ENCODE data around the gene BSN.

Gene BSN

GRCh38 chr3:49629451-49629850, 75.2 kb downstream of the BSN start:
- no peak overlapping the region for H3K27ac ChIP-seq (ENCODE audit: low read depth, low read length)

GRCh38 chr3:49629866-49630265, 75.6 kb downstream of the BSN start:
- H3K9me3 ChIP-seq (ENCODE audit: control insufficient read depth, insufficient read depth, low read length), result no peaks in the 10 kb centered on the region
- no peaks in the 10 kb centered on the region for H3K36me3 ChIP-seq (ENCODE audit: control insufficient read depth, insufficient read depth, low read length)
- H3K27ac ChIP-seq (ENCODE audit: low read depth, low read length), result no peak overlapping the region
- H3K4me3 ChIP-seq (ENCODE audit: low read depth, low read length), result no peak overlapping the region
- H3K9ac ChIP-seq (ENCODE audit: low read depth, low read length), result no peak overlapping the region
- no peaks in the 10 kb centered on the region for H3K27me3 ChIP-seq (ENCODE audit: control insufficient read depth, insufficient read depth, low read length)
- no peaks in the 10 kb centered on the region for H3K4me1 ChIP-seq (ENCODE audit: control insufficient read depth, insufficient read depth, low read length)

More at GRCh38 chr3:49629451-49629850, 75.2 kb downstream of the BSN start:
- no peaks in the 10 kb centered on the region for H3K4me1 ChIP-seq (ENCODE audit: control insufficient read depth, insufficient read depth, low read length)
- H3K4me3 ChIP-seq (ENCODE audit: low read depth, low read length), result no peak overlapping the region
- no peak overlapping the region for H3K9ac ChIP-seq (ENCODE audit: low read depth, low read length)
- H3K27me3 ChIP-seq (ENCODE audit: control insufficient read depth, insufficient read depth, low read length), result no peaks in the 10 kb centered on the region
- H3K9me3 ChIP-seq (ENCODE audit: control insufficient read depth, insufficient read depth, low read length), result no peaks in the 10 kb centered on the region
- H3K36me3 ChIP-seq (ENCODE audit: control insufficient read depth, insufficient read depth, low read length), result no peaks in the 10 kb centered on the region

- Histone ChIP-seq H3K27me3 (ENCODE audit: control insufficient read depth, insufficient read depth, low read length) (no peaks in the 10 kb centered on the region), H3K4me3 (ENCODE audit: low read depth, low read length) (no peak overlapping the region), H3K36me3 (ENCODE audit: control insufficient read depth, insufficient read depth, low read length) (no peaks in the 10 kb centered on the region), H3K9ac (ENCODE audit: low read depth, low read length) (no peak overlapping the region), H3K27ac (ENCODE audit: low read depth, low read length) (no peak overlapping the region), H3K9me3 (ENCODE audit: control insufficient read depth, insufficient read depth, low read length) (no peaks in the 10 kb centered on the region), H3K4me1 (ENCODE audit: control insufficient read depth, insufficient read depth, low read length) (no peaks in the 10 kb centered on the region)
Measured at GRCh38 chr3:49630784-49631183, 76.5 kb downstream of the BSN start.

DNA sequence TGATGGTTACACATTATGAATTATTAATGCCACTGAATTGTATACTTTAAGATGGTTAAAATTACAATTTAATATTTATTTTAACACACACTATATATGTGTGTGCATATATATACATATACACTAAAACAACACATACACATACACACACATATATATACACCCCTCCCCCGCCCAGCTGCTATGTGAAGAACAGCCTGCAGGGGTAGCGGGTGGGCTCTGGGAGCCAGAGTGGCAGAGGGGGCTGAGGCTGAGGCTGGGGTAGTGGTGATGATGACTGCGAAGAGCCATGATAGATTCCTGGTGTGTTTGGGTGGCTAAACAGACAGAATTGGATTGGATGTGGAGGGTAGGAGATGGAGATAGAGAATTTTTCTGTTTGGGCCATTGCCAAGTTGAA, 80.5 kb downstream of the BSN start:
- no peak overlapping the region for H3K4me3 ChIP-seq (ENCODE audit: low read depth, low read length)
- H3K27me3 ChIP-seq (ENCODE audit: control insufficient read depth, insufficient read depth, low read length), result no peaks in the 10 kb centered on the region
- no peaks in the 10 kb centered on the region for H3K9me3 ChIP-seq (ENCODE audit: control insufficient read depth, insufficient read depth, low read length)
- no peaks in the 10 kb centered on the region for H3K4me1 ChIP-seq (ENCODE audit: control insufficient read depth, insufficient read depth, low read length)
- no peaks in the 10 kb centered on the region for H3K36me3 ChIP-seq (ENCODE audit: control insufficient read depth, insufficient read depth, low read length)
- no peak overlapping the region for H3K9ac ChIP-seq (ENCODE audit: low read depth, low read length)
- no peak overlapping the region for H3K27ac ChIP-seq (ENCODE audit: low read depth, low read length)

DNA sequence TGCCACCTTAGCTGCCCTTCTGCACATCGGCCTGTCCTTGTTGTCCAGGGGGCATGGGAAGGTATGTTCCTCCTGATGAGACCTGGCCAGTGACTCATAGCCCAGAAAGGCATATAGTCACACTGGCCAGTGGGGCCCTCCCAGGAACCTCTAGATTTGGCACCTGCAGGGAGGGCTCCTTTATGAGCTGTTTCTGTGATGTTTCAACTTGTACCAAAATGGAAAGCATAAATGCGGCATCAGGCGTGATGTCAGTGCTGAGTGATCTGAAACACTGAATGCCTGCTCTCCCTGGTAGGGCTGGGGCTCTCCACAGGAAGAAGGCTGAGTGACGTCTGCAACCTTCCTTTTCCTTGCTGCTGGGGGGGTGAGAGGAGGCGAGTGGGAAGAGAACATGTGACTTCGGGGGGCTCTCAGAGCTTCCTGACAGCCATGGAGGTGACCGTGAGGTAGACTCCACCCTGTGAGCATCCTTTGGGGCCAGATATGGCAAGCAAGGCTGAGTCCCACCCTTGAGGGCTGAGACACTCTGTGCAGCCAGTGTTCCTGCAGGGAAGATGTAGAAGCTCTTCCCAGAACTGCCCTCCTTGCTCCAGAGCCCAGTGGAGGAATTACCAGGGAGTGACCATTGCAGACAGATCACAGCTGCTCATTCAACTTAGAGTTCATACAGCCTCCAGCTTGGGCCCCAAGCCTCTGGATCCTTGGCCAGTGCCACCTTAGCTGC, 82.8 kb downstream of the BSN start:
- H3K36me3 ChIP-seq (ENCODE audit: control insufficient read depth, insufficient read depth, low read length), result no peaks in the 10 kb centered on the region
- no peak overlapping the region for H3K9ac ChIP-seq (ENCODE audit: low read depth, low read length)
- no peaks in the 10 kb centered on the region for H3K4me1 ChIP-seq (ENCODE audit: control insufficient read depth, insufficient read depth, low read length)
- H3K4me3 ChIP-seq (ENCODE audit: low read depth, low read length), result no peak overlapping the region
- no peaks in the 10 kb centered on the region for H3K27me3 ChIP-seq (ENCODE audit: control insufficient read depth, insufficient read depth, low read length)
- no peaks in the 10 kb centered on the region for H3K9me3 ChIP-seq (ENCODE audit: control insufficient read depth, insufficient read depth, low read length)
- no peak overlapping the region for H3K27ac ChIP-seq (ENCODE audit: low read depth, low read length)

DNA sequence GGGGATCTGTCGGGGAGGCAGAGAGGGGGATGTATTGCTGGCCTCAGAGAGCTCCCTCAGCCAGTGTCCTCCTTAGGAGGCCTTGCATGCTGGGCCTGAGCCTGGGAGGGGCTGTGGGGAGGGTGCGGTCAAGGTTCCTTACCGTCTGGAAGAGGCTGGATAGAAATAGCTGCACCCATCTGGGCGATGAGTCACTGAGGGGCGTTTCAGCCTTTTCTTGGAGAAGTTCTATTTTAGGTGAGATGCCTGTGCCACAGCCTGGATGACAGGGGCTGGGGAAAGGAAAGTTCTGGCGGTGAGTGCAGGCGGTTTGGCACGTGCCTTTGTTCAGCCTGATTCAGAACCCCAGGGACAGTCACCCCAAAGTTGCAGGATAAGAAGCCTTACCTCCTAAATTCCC, 84.2 kb downstream of the BSN start:
- no peak overlapping the region for H3K4me3 ChIP-seq (ENCODE audit: low read depth, low read length)
- H3K9ac ChIP-seq (ENCODE audit: low read depth, low read length), result no peak overlapping the region
- no peaks in the 10 kb centered on the region for H3K36me3 ChIP-seq (ENCODE audit: control insufficient read depth, insufficient read depth, low read length)
- no peaks in the 10 kb centered on the region for H3K27me3 ChIP-seq (ENCODE audit: control insufficient read depth, insufficient read depth, low read length)
- H3K9me3 ChIP-seq (ENCODE audit: control insufficient read depth, insufficient read depth, low read length), result no peaks in the 10 kb centered on the region
- H3K4me1 ChIP-seq (ENCODE audit: control insufficient read depth, insufficient read depth, low read length), result no peaks in the 10 kb centered on the region
- H3K27ac ChIP-seq (ENCODE audit: low read depth, low read length), result no peak overlapping the region

DNA sequence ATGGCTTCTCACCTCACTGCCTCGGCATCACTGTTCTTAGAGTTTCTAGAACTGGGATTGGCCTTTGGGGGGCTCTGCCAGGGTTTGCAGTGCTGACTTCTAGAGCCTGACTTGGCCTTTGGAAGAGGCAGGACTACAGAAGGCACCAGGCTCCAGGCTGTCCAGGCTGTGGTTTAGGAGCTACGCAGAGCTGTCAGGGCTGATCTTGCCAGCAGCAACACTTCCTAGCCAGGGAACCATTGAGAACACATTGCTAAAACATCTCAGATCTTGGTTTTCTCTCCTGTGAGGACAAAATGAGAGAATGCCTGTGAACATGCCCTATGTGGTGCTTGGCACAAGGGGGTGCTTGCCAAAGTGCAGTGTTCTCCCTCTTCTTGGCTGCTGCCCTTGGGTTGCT, 85.3 kb downstream of the BSN start:
- H3K27me3 ChIP-seq (ENCODE audit: control insufficient read depth, insufficient read depth, low read length), result no peaks in the 10 kb centered on the region
- no peak overlapping the region for H3K4me3 ChIP-seq (ENCODE audit: low read depth, low read length)
- no peaks in the 10 kb centered on the region for H3K36me3 ChIP-seq (ENCODE audit: control insufficient read depth, insufficient read depth, low read length)
- no peak overlapping the region for H3K9ac ChIP-seq (ENCODE audit: low read depth, low read length)
- H3K4me1 ChIP-seq (ENCODE audit: control insufficient read depth, insufficient read depth, low read length), result no peaks in the 10 kb centered on the region
- H3K27ac ChIP-seq (ENCODE audit: low read depth, low read length), result no peak overlapping the region
- H3K9me3 ChIP-seq (ENCODE audit: control insufficient read depth, insufficient read depth, low read length), result no peaks in the 10 kb centered on the region

DNA sequence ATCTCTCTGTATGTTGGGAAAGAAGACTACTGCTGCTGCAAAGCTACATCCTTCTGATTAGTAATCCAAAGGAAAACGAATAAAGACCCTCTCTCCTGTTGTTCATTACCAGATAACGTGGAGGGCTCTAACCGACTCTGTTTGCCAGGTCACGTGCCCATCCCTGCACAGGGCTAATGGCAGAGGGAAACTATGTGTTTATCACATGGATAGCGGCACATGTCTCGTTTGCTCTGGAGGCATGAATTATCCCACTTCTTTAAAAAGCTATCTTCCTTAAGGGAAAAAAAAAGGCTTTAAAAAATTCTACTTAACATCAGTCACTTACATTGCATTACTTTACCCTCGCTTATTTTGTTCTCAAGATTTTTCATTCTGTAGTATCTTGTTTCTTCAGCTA, 87.0 kb downstream of the BSN start:
- no peaks in the 10 kb centered on the region for H3K36me3 ChIP-seq (ENCODE audit: control insufficient read depth, insufficient read depth, low read length)
- no peaks in the 10 kb centered on the region for H3K9me3 ChIP-seq (ENCODE audit: control insufficient read depth, insufficient read depth, low read length)
- no peaks in the 10 kb centered on the region for H3K27me3 ChIP-seq (ENCODE audit: control insufficient read depth, insufficient read depth, low read length)
- H3K9ac ChIP-seq (ENCODE audit: low read depth, low read length), result no peak overlapping the region
- H3K4me3 ChIP-seq (ENCODE audit: low read depth, low read length), result no peak overlapping the region
- H3K4me1 ChIP-seq (ENCODE audit: control insufficient read depth, insufficient read depth, low read length), result no peaks in the 10 kb centered on the region
- no peak overlapping the region for H3K27ac ChIP-seq (ENCODE audit: low read depth, low read length)

DNA sequence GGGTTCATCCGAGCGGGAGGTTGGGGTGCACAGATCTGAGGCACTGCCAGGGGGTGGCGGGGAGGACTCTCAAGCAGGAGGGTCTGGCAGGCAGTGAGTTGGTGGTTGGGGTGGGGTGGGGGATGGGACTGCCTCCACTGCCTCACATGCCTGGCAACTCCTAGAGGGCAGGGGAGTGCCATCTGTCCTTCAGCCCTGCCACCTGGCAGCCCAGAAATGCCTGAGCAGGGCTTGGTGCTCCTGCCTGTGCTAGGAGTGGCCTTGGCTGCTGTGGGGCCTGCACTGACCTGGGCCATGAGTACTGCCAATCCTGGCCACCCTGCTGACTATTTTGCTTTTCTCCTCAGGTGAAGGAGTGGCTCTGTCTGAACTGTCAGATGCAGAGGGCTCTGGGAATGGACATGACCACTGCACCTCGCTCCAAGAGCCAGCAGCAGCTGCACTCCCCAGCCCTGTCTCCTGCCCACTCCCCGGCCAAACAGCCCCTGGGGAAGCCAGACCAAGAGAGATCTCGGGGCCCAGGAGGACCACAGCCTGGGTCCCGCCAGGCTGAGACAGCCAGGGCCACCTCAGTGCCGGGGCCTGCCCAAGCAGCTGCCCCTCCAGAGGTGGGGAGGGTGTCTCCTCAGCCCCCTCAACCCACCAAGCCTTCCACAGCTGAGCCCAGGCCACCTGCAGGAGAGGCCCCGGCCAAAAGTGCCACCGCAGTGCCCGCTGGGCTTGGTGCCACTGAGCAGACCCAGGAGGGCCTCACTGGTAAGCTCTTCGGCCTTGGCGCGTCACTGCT, 87.8 kb downstream of the BSN start:
- H3K27ac ChIP-seq (ENCODE audit: low read depth, low read length), result no peak overlapping the region
- no peak overlapping the region for H3K9ac ChIP-seq (ENCODE audit: low read depth, low read length)

GRCh38 chr3:49642708-49643145, 88.5 kb downstream of the BSN start:
- no peaks in the 10 kb centered on the region for H3K36me3 ChIP-seq (ENCODE audit: control insufficient read depth, insufficient read depth, low read length)
- no peaks in the 10 kb centered on the region for H3K9me3 ChIP-seq (ENCODE audit: control insufficient read depth, insufficient read depth, low read length)
- no peak overlapping the region for H3K9ac ChIP-seq (ENCODE audit: low read depth, low read length)
- no peak overlapping the region for H3K4me3 ChIP-seq (ENCODE audit: low read depth, low read length)
- no peaks in the 10 kb centered on the region for H3K4me1 ChIP-seq (ENCODE audit: control insufficient read depth, insufficient read depth, low read length)
- no peak overlapping the region for H3K27ac ChIP-seq (ENCODE audit: low read depth, low read length)
- no peaks in the 10 kb centered on the region for H3K27me3 ChIP-seq (ENCODE audit: control insufficient read depth, insufficient read depth, low read length)

More for the DNA sequence above, 87.8 kb downstream of the BSN start:
- no peaks in the 10 kb centered on the region for H3K27me3 ChIP-seq (ENCODE audit: control insufficient read depth, insufficient read depth, low read length)
- no peaks in the 10 kb centered on the region for H3K36me3 ChIP-seq (ENCODE audit: control insufficient read depth, insufficient read depth, low read length)
- no peaks in the 10 kb centered on the region for H3K4me1 ChIP-seq (ENCODE audit: control insufficient read depth, insufficient read depth, low read length)
- no peaks in the 10 kb centered on the region for H3K9me3 ChIP-seq (ENCODE audit: control insufficient read depth, insufficient read depth, low read length)
- no peak overlapping the region for H3K4me3 ChIP-seq (ENCODE audit: low read depth, low read length)

- Histone ChIP-seq H3K27me3 (ENCODE audit: control insufficient read depth, insufficient read depth, low read length) (no peaks in the 10 kb centered on the region), H3K4me1 (ENCODE audit: control insufficient read depth, insufficient read depth, low read length) (no peaks in the 10 kb centered on the region), H3K36me3 (ENCODE audit: control insufficient read depth, insufficient read depth, low read length) (no peaks in the 10 kb centered on the region), H3K27ac (ENCODE audit: low read depth, low read length) (no peak overlapping the region), H3K9me3 (ENCODE audit: control insufficient read depth, insufficient read depth, low read length) (no peaks in the 10 kb centered on the region), H3K4me3 (ENCODE audit: low read depth, low read length) (no peak overlapping the region), H3K9ac (ENCODE audit: low read depth, low read length) (no peak overlapping the region)
Measured at GRCh38 chr3:49644684-49645083, 90.4 kb downstream of the BSN start.

All from HUES48 (cell line).